Measurements from ENCODE around the gene CSTF1. TPM values are rescaled to one million over a fixed set of nuclear protein-coding genes. Genes with fewer than 3 reads are reported as not detected.
A peak's percentile ranks its signal among the peaks of the same experiment; 100 is the strongest.
"Not testable (repeated sequence)": the region's sequence is repeated elsewhere in the genome, so short reads cannot be mapped to it uniquely, and the experiment has no call there.

Gene CSTF1
- total RNA-seq, 6 experiments from 2014 or later, result 32.1 to 40.5 (median 34.6) TPM

GRCh38 chr20:56392881-56393482 is 537 bp downstream of the CSTF1 start:
- peaks cover 46% of the 10 kb centered on the region for H3K36me3 Mint-ChIP-seq (ENCODE audit: low read depth)
- no peaks in the 10 kb centered on the region for H3K9me3 Mint-ChIP-seq
- peaks cover 36% of the 10 kb centered on the region for H3K4me1 Mint-ChIP-seq (ENCODE audit: low read depth)
- H3K27me3 Mint-ChIP-seq (ENCODE audit: insufficient read depth), result no peaks in the 10 kb centered on the region; the same call in 1 of the 2 replicates
- no peak overlapping the region for H3K4me3 Mint-ChIP-seq
- H3K27ac Mint-ChIP-seq, result no peak overlapping the region
- TF ChIP-seq CTCF (IDR thresholded peaks at IDR 0.05), result no peak
- DNase-seq, result no peak

- no peak overlapping the region for H3K4me3 Mint-ChIP-seq
- H3K27ac Mint-ChIP-seq, result no peak overlapping the region
- TF ChIP-seq CTCF (IDR thresholded peaks at IDR 0.05), result no peak
- peaks cover 36% of the 10 kb centered on the region for H3K4me1 Mint-ChIP-seq (ENCODE audit: low read depth)
- DNase-seq, result no peak
- peaks cover 45% of the 10 kb centered on the region for H3K36me3 Mint-ChIP-seq (ENCODE audit: low read depth)
- H3K9me3 Mint-ChIP-seq, result no peaks in the 10 kb centered on the region
- no peaks in the 10 kb centered on the region; the same call in 1 of the 2 replicates for H3K27me3 Mint-ChIP-seq (ENCODE audit: insufficient read depth)
Observed at GRCh38 chr20:56393653-56394052, 1.2 kb downstream of the CSTF1 start.

- Mint-ChIP-seq H3K27me3 (ENCODE audit: insufficient read depth) (no peaks in the 10 kb centered on the region; the same call in 1 of the 2 replicates), H3K9me3 (no peaks in the 10 kb centered on the region), H3K4me1 (ENCODE audit: low read depth) (peaks cover 25% of the 10 kb centered on the region), H3K27ac (no peak overlapping the region), H3K4me3 (no peak overlapping the region), H3K36me3 (ENCODE audit: low read depth) (peaks cover 43% of the 10 kb centered on the region)
- TF ChIP-seq CTCF (IDR thresholded peaks at IDR 0.05), result no peak
- no peak for DNase-seq
Observed at GRCh38 chr20:56395166-56395565, 2.7 kb downstream of the CSTF1 start.

GRCh38 chr20:56400001-56400640 is 7.7 kb downstream of the CSTF1 start:
- no peaks in the 10 kb centered on the region for H3K9me3 Mint-ChIP-seq
- H3K36me3 Mint-ChIP-seq (ENCODE audit: low read depth), result peaks cover 49% of the 10 kb centered on the region
- no peaks in the 10 kb centered on the region for H3K27me3 Mint-ChIP-seq (ENCODE audit: insufficient read depth)
- peak; percentile 66 for DNase-seq
- TF ChIP-seq CTCF (IDR thresholded peaks at IDR 0.05), result peak; percentile 97
- H3K4me3 Mint-ChIP-seq, result no peak overlapping the region
- peak overlapping the region; percentile 55; the same call in 1 of the 2 replicates for H3K27ac Mint-ChIP-seq
- H3K4me1 Mint-ChIP-seq (ENCODE audit: low read depth), result peaks cover 7% of the 10 kb centered on the region; the same call in 1 of the 2 replicates

- no peaks in the 10 kb centered on the region for H3K9me3 Mint-ChIP-seq
- H3K36me3 Mint-ChIP-seq (ENCODE audit: low read depth), result peaks cover 47% of the 10 kb centered on the region
- H3K27ac Mint-ChIP-seq, result no peak overlapping the region
- H3K4me1 Mint-ChIP-seq (ENCODE audit: low read depth), result peaks cover 7% of the 10 kb centered on the region; the same call in 1 of the 2 replicates
- no peak for DNase-seq
- no peak for TF ChIP-seq CTCF (IDR thresholded peaks at IDR 0.05)
- H3K27me3 Mint-ChIP-seq (ENCODE audit: insufficient read depth), result peaks cover under 1% of the 10 kb centered on the region; the same call in 1 of the 2 replicates
- H3K4me3 Mint-ChIP-seq, result no peak overlapping the region
Observed at GRCh38 chr20:56403465-56403864, 11.0 kb downstream of the CSTF1 start.

GRCh38 chr20:56405356-56405755 is 12.9 kb downstream of the CSTF1 start:
- peaks cover 35% of the 10 kb centered on the region for H3K36me3 Mint-ChIP-seq (ENCODE audit: low read depth)
- H3K4me3 Mint-ChIP-seq, result not testable (repeated sequence)

More at GRCh38 chr20:56405356-56405755, 12.9 kb downstream of the CSTF1 start:
- H3K27ac Mint-ChIP-seq; H3K9me3 Mint-ChIP-seq; H3K4me1 Mint-ChIP-seq (ENCODE audit: low read depth); H3K27me3 Mint-ChIP-seq (ENCODE audit: insufficient read depth); DNase-seq: not testable (repeated sequence)

Data from HFFc6 (cell line).